Nephron (organoid): ENCODE results near the gene DENND1C.

Source experiments
- H3K27ac Mint-ChIP-seq, 3 experiments: 2 replicates each; pipeline ENCODE4 v1.8.0; 2020; ENCODE audit warnings: mixed read lengths in 3 of 3, mild to moderate bottlenecking in 2 of 3, moderate library complexity in 1 of 3
- H3K27me3 Mint-ChIP-seq: 2 replicates; pipeline ENCODE4 v1.8.0; 2021; ENCODE audit warnings: low read depth, mild to moderate bottlenecking, moderate library complexity, mixed read lengths
- H3K36me3 Mint-ChIP-seq: 2 replicates; pipeline ENCODE4 v1.8.0; 2020; ENCODE audit warnings: low read depth, mixed read lengths
- H3K4me1 Mint-ChIP-seq: 2 replicates; pipeline ENCODE4 v1.8.0; 2020; ENCODE audit warnings: mixed read lengths
- H3K4me3 Mint-ChIP-seq, 3 experiments: 2 replicates each; pipeline ENCODE4 v1.8.0; 2020; ENCODE audit warnings: mild to moderate bottlenecking in 3 of 3, mixed read lengths in 3 of 3, moderate library complexity in 2 of 3
- H3K9me3 Mint-ChIP-seq: 2 replicates; pipeline ENCODE4 v1.8.0; 2020; ENCODE audit warnings: mixed read lengths
- TF ChIP-seq, protein P1 (sequence below), 3 experiments: fragments of 200-600 bp; sonication (generic); IDR thresholded peaks; one replicate each; pipeline ENCODE4 v1.5.0; 2021; ENCODE audit warnings: antibody characterized with exemption in 3 of 3; ENCODE audit not compliant: unreplicated experiment in 3 of 3

DENND1C gene

DNA sequence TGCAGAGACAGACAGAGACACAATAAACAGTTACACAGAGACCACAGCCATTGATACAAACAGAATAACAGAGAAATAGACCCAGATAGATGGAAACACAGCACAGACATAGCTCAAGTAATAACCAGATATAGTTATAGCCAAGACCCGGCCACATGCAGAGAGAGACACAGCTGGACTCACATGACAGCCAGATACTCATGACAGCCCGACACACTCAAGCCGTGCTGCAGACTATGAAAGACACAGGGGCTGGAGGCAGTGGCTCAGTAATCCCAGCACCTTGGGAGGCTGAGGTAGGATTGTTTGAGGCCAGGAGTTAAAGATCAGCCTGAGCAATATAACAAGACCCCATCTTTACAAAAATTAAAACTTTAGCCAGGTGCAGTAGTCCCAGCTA is 1.6 kb upstream of the DENND1C start:
- Mint-ChIP-seq H3K27me3 (peaks cover 15% of the 10 kb centered on the region), H3K4me1 (no peaks in the 10 kb centered on the region), H3K9me3 (no peaks in the 10 kb centered on the region), H3K27ac (no peak overlapping the region), H3K36me3 (no peaks in the 10 kb centered on the region), H3K4me3 (no peak overlapping the region)
- TF ChIP-seq, protein P1, sequence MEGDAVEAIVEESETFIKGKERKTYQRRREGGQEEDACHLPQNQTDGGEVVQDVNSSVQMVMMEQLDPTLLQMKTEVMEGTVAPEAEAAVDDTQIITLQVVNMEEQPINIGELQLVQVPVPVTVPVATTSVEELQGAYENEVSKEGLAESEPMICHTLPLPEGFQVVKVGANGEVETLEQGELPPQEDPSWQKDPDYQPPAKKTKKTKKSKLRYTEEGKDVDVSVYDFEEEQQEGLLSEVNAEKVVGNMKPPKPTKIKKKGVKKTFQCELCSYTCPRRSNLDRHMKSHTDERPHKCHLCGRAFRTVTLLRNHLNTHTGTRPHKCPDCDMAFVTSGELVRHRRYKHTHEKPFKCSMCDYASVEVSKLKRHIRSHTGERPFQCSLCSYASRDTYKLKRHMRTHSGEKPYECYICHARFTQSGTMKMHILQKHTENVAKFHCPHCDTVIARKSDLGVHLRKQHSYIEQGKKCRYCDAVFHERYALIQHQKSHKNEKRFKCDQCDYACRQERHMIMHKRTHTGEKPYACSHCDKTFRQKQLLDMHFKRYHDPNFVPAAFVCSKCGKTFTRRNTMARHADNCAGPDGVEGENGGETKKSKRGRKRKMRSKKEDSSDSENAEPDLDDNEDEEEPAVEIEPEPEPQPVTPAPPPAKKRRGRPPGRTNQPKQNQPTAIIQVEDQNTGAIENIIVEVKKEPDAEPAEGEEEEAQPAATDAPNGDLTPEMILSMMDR (IDR thresholded peaks at IDR 0.05; ENCODE audit: unreplicated experiment in 3 of 3): no peak

DNA sequence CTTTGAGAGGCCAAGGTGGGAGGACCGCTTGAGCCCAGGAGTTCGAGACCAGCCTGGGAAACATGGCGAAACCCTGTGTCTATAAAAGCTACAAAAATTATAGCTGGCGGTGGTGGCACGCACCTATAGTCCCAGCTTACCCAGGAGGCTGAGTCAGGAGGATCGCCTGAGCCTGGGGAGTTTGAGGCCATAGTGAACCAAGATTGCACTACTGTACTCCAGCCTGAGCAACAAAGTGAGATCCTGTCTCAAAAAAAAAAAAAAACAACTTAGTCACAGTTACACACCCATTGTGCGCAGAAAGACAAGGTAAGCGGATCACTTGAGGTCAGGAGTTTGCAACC is 728 bp upstream of the DENND1C start:
- Mint-ChIP-seq H3K27me3 (peaks cover 15% of the 10 kb centered on the region), H3K36me3 (no peaks in the 10 kb centered on the region), H3K9me3 (no peaks in the 10 kb centered on the region), H3K4me1 (no peaks in the 10 kb centered on the region), H3K27ac (no peak overlapping the region), H3K4me3 (no peak overlapping the region)
- TF ChIP-seq, protein P1 (IDR thresholded peaks at IDR 0.05; ENCODE audit: unreplicated experiment in 3 of 3): no peak

DNA sequence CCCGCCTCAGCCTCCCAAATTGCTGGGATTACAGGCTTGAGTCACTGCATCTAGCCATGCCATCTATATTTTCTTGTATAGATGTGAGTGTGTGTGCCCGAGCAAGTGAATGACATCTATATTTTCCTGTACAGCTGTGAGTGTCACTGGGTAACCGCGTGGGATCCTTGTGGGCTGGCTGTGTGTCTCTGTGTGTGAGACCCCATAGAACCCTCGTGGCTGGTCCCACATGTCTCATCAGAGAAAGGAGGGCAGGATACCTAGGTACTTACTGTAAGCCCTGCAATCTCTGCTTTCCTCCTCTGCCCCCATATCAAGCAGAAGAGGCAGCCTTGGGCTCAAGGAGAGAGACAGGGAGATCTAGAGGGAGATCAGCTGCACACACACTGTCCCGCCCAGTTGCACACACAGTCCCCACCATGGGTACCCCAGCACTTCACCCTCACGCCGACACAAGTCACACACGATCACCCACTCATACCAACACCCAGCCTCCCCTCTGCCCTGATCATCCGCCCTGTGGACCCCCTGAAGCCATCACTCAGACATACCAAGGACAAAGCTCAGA is 655 bp downstream of the DENND1C start:
- TF ChIP-seq, protein P1 (IDR thresholded peaks at IDR 0.05; ENCODE audit: unreplicated experiment in 3 of 3): no peak
- Mint-ChIP-seq H3K27me3 (peaks cover 22% of the 10 kb centered on the region), H3K27ac (no peak overlapping the region), H3K4me3 (no peak overlapping the region), H3K9me3 (no peaks in the 10 kb centered on the region), H3K4me1 (no peaks in the 10 kb centered on the region), H3K36me3 (no peaks in the 10 kb centered on the region)

DNA sequence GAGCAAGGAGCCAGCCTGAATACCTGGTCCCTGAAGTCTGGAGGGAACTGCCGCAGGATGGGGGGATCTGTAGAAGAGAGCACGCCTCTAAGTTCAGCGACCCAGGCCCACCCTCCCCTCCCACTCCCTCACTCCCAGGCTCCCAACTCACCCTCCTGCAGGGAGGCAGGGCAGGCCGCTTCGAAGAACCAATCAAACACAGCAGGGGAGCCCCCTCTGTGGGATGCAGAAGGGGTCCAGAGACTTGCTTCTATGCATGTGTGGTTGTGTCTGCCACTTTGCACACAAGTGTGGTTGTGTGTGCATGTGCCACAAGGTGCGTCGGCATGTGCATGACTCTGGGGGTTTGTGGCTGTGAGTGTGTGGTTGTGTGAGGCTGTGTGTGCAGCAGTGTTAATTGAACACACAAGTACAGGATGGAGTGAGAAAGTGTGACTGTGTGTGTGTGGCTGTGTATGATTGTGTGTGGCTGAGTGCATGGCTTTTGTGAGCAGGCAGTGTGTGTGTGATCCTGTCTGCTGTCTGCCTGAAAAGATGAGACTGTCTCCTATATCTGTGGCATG is 1.7 kb downstream of the DENND1C start:
- Mint-ChIP-seq H3K4me1 (no peaks in the 10 kb centered on the region), H3K36me3 (no peaks in the 10 kb centered on the region)
- TF ChIP-seq, protein P1 (IDR thresholded peaks at IDR 0.05; ENCODE audit: unreplicated experiment in 3 of 3): no peak

DNA sequence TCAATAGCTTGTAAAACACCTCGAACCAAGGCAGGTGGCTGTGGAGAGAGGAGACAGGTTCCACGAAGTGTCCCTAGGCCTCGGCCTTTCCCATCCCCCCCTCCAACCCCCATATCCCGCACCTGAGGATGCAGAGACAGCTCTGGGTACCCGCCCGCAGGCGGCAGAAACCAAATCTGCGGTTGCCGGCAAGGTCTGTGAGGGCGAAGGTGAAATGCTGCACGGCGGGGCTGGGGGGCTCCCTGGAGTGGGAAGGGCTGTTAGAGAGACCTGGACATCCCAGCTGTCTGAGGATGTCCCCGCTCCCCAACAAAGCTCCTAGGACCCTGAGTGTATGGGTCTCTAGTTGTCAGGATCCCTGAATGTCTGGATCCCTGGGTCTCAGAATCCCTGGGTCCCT is 2.8 kb downstream of the DENND1C start:
- Mint-ChIP-seq H3K4me3 (no peak overlapping the region), H3K9me3 (no peaks in the 10 kb centered on the region), H3K36me3 (no peaks in the 10 kb centered on the region), H3K27ac (no peak overlapping the region), H3K27me3 (peaks cover 40% of the 10 kb centered on the region), H3K4me1 (no peaks in the 10 kb centered on the region)
- TF ChIP-seq, protein P1 (IDR thresholded peaks at IDR 0.05; ENCODE audit: unreplicated experiment in 3 of 3): no peak

More for the DNA sequence above, 1.7 kb downstream of the DENND1C start:
- peaks cover 32% of the 10 kb centered on the region for H3K27me3 Mint-ChIP-seq
- no peak overlapping the region for H3K4me3 Mint-ChIP-seq
- H3K9me3 Mint-ChIP-seq: no peaks in the 10 kb centered on the region
- H3K27ac Mint-ChIP-seq: no peak overlapping the region

DNA sequence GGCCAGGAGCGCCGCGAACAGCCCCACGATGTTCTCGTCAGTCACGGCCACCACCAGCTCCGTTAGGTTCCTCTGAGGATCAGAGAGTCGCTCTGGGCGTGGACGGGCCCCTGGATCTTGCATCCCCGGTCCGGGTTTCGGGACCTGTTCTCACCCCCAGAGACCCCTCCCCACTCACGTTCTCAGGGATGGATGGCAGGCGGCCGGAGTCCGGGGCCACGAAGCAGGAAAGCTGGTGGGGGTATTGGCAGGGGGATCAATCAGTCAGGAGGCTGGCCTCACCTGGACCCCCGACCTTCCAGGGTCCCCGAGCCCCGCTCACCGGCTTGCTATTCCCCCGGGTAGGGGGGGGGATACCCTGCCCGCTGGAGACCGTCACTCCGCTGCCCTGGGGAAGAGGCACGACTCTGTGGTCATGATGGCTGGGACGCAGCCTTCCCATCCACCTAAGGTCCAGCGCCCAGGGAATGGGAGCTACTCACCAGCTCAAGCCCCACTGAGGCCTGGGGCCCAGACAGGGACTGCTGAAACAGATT is 4.6 kb downstream of the DENND1C start:
- no peaks in the 10 kb centered on the region for H3K9me3 Mint-ChIP-seq
- H3K4me3 Mint-ChIP-seq: peak overlapping the region in 2 of 3 experiments; percentile 30 to 76
- no peaks in the 10 kb centered on the region for H3K36me3 Mint-ChIP-seq
- peaks cover 37% of the 10 kb centered on the region for H3K27me3 Mint-ChIP-seq
- no peaks in the 10 kb centered on the region for H3K4me1 Mint-ChIP-seq
- H3K27ac Mint-ChIP-seq: no peak overlapping the region
- TF ChIP-seq, protein P1 (IDR thresholded peaks at IDR 0.05; ENCODE audit: unreplicated experiment in 3 of 3): no peak
